T-helper 17 cell (primary cell): ENCODE measurements around the gene CYB5D1. TPM values are rescaled to one million over a fixed set of nuclear protein-coding genes. Genes with fewer than 3 reads are reported as not detected.

ENCODE experiments used
- ATAC-seq: fragments of 150-1000 bp; cut with Tn5 transposase; 2 replicates; pipeline ENCODE4 v1.10.0; 2021; ENCODE audit warnings: mild to moderate bottlenecking, moderate library complexity
- DNase-seq, 3 donors: peaks; one replicate each; pipeline versions ENCODE4 v3.0.0 to v3.0.0-alpha.2; 2020 to 2021
- H3K9me3 ChIP-seq: one replicate; pipeline ENCODE4 v1.7.0; 2013; ENCODE audit warnings: low read length, mild to moderate bottlenecking; ENCODE audit not compliant: control insufficient read depth, poor library complexity, severe bottlenecking
- H3K27ac Mint-ChIP-seq: one replicate; pipeline ENCODE4 v1.8.0; 2022; ENCODE audit warnings: mild to moderate bottlenecking, moderate library complexity, mixed read lengths
- H3K27me3 Mint-ChIP-seq: one replicate; pipeline ENCODE4 v1.8.0; 2022; ENCODE audit warnings: mixed read lengths
- H3K36me3 Mint-ChIP-seq: one replicate; pipeline ENCODE4 v1.8.0; 2022; ENCODE audit warnings: low read depth, mixed read lengths
- H3K4me1 Mint-ChIP-seq: one replicate; pipeline ENCODE4 v1.8.0; 2022; ENCODE audit warnings: mild to moderate bottlenecking, mixed read lengths
- H3K4me3 Mint-ChIP-seq: one replicate; pipeline ENCODE4 v1.8.0; 2022; ENCODE audit warnings: mild to moderate bottlenecking, moderate library complexity, mixed read lengths
- total RNA-seq, 4 donors: library from RNA in 2 of 4; stranded (reverse) in 2 of 4; gene quantifications; one replicate each; pipeline ENCODE4 v1.2.3 and lab custom pipeline; 2022 to 2026

Gene CYB5D1
- total RNA-seq, 2 donors from 2014 or later: 9.3 to 14.9 TPM

DNA sequence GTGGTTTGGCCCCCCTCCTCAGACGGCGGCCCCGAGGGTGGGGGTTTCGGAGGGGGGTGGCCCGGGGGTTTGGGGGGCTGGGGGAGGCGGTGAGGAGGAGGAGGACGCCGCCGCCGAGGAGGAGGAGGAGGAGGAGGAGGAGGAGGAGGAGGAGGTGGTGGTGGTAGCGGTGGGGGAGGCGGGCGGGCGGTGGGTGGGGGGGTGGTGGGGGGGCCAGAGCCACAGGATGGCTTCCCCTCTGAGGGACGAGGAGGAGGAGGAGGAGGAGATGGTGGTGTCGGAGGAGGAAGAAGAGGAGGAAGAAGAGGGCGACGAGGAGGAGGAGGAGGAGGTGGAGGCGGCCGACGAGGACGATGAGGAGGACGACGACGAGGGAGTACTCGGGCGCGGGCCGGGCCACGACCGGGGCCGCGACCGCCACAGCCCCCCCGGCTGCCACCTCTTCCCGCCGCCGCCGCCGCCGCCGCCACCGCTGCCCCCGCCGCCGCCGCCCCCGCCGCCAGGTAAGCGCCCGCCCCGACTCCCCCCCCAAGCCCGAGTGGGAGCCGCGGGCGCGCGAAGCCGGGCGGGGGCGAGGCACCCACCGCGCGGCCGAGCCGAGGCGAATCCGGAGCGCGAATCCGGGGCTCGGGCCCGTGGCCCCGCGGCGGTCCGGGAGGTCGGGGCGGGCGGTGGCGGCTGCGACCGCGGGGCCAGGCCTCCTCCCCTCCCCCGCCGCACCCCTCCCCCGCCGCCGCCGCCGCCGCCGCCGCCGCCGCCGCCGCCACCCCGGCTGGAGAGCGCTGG is 27.0 kb downstream of the CYB5D1 start:
- no peak overlapping the region for H3K27ac Mint-ChIP-seq
- H3K9me3 ChIP-seq: no peaks in the 10 kb centered on the region
- H3K36me3 Mint-ChIP-seq: peaks cover 3% of the 10 kb centered on the region
- ATAC-seq: no peak
- DNase-seq: peak; percentile 12 to 41 (median 40)
- H3K4me3 Mint-ChIP-seq: peak overlapping the region; percentile 87
- H3K4me1 Mint-ChIP-seq: peaks cover 12% of the 10 kb centered on the region
- H3K27me3 Mint-ChIP-seq: no peaks in the 10 kb centered on the region

GRCh38 chr17:7885367-7886226 is 27.8 kb downstream of the CYB5D1 start:
- H3K4me1 Mint-ChIP-seq: peaks cover 17% of the 10 kb centered on the region
- H3K27me3 Mint-ChIP-seq: no peaks in the 10 kb centered on the region
- H3K36me3 Mint-ChIP-seq: peaks cover 6% of the 10 kb centered on the region
- no peak overlapping the region for H3K4me3 Mint-ChIP-seq
- DNase-seq: peak; percentile 16 to 32 (median 20)
- H3K9me3 ChIP-seq: no peaks in the 10 kb centered on the region
- ATAC-seq: no peak
- H3K27ac Mint-ChIP-seq: no peak overlapping the region

GRCh38 chr17:7886227-7887037 is 28.6 kb downstream of the CYB5D1 start:
- Mint-ChIP-seq H3K36me3 (peaks cover 8% of the 10 kb centered on the region), H3K4me1 (peaks cover 17% of the 10 kb centered on the region), H3K4me3 (no peak overlapping the region)

DNA sequence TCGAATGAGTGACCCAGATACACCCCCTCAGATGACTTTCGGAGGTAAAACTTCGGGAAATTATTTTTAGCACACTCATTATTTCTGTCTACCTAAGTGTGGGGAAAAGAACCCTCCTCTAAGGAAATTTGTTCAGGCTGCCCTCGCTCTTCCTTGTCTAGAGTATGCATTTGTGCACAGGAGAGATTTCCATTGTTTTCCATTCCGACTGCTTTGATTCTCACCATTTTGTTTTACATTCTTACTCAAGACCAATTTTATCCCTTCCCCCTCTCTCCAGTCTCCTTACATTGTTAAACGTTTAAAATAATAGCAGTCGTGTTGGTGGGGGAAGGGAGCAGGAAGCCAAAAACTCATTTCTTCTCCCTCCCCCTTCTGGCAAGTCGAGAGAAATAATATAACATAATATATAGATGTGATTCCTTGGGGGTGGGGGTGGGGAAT is 29.3 kb downstream of the CYB5D1 start:
- H3K27ac Mint-ChIP-seq: no peak overlapping the region
- no peaks in the 10 kb centered on the region for H3K9me3 ChIP-seq
- H3K4me3 Mint-ChIP-seq: no peak overlapping the region
- peaks cover 8% of the 10 kb centered on the region for H3K36me3 Mint-ChIP-seq
- ATAC-seq (peak; percentile 0), DNase-seq (no peak)
- H3K27me3 Mint-ChIP-seq: no peaks in the 10 kb centered on the region
- H3K4me1 Mint-ChIP-seq: peaks cover 17% of the 10 kb centered on the region

More at GRCh38 chr17:7886227-7887037, 28.6 kb downstream of the CYB5D1 start:
- H3K9me3 ChIP-seq: no peaks in the 10 kb centered on the region
- DNase-seq: peak; percentile 36 to 65 (median 43)
- Mint-ChIP-seq H3K27ac (no peak overlapping the region), H3K27me3 (no peaks in the 10 kb centered on the region)
- peak; percentile 27 for ATAC-seq

DNA sequence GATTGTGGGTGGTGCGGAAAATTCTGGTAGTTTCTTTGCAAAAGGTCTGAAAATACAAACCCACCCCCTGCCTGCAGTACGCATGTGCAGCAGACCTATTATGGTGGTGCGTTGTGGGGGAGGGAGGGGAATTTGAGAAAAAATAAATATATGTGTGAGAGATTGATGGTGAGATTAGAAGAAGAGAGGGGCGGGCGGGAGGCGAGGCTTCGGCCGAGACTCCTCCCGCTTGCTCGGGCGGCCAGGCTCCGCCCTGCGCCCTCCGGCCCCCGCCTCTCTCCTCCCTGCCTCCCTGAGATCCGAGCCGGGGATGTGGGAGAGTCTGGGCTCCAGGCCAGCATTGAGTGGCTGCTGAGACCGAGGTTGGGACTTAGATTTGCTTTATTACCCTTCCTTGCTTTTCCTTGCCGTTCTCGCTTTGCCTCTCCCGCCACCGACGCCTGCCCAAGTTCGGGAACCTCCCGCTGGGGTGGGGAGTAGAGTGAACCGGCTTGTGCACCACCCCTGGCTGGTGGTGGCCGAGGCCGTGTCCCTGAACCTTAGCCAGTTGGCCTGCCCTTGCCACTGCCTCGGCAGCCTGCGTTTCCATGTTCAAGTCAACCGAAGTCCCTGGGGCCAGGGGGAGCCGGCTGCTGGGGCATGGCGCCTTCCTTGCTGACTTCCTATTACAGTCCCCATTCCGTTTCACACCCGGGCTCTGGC is 29.8 kb downstream of the CYB5D1 start:
- peaks cover 17% of the 10 kb centered on the region for H3K4me1 Mint-ChIP-seq
- H3K27ac Mint-ChIP-seq: no peak overlapping the region
- H3K9me3 ChIP-seq: no peaks in the 10 kb centered on the region
- ATAC-seq: peak; percentile 76
- H3K27me3 Mint-ChIP-seq: no peaks in the 10 kb centered on the region
- DNase-seq: peak; percentile 65 to 82 (median 76)
- H3K4me3 Mint-ChIP-seq: no peak overlapping the region
- H3K36me3 Mint-ChIP-seq: peaks cover 8% of the 10 kb centered on the region

GRCh38 chr17:7888184-7888920 is 30.5 kb downstream of the CYB5D1 start, which contains the start of gene CHD3:
Gene CHD3 (plus strand): TSS chr17:7888789. CDS start chr17:7889001, 212 bp downstream.
- Mint-ChIP-seq H3K27me3 (no peaks in the 10 kb centered on the region), H3K36me3 (peaks cover 8% of the 10 kb centered on the region), H3K4me1 (peaks cover 17% of the 10 kb centered on the region), H3K4me3 (no peak within 1 kb of the TSS), H3K27ac (no peak within 1 kb of the TSS)
- DNase-seq (no peak), ATAC-seq (peak; percentile 20)
- no peaks in the 10 kb centered on the region for H3K9me3 ChIP-seq

DNA sequence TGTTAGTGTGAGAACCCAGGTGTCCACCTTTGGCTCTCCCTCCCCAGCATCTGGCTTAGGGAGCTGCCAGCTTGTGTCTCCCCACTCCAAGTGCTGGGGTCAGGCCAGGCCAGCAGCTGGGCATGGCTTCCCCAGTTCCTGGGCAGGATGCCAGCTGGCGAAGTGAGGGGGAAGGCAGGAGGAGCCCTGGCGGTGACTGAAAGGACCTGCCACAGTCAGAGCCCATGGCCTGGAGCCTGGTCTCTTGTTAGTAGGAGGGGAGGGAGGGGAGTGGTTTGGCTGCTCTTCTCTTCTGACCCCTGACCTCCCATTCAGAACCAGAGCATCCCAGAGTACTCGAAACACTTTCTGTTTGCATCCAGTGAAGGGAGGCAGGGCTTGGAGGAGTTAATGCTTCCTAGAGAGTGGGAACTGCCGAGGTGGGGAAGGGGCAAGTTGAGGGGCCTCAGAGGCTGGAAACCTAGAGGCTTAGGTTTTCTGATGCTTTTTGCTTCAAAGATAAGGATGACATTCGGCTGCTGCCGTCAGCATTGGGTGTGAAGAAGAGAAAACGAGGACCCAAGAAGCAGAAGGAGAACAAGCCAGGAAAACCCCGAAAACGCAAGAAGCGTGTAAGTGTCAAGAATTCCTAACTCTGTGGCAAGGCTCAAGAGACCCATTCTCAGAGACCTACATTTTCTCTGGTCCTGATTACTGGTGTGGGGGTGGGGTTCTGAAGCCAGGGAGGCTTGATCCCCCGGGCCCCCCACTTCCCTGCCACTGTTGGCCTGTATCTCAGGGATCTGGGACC is 31.6 kb downstream of the CYB5D1 start:
- ATAC-seq (no peak), DNase-seq (peak in 2 of 3 donors; percentile 20 to 28)
- Mint-ChIP-seq H3K27ac (no peak overlapping the region), H3K4me3 (no peak overlapping the region), H3K36me3 (peaks cover 12% of the 10 kb centered on the region), H3K27me3 (no peaks in the 10 kb centered on the region), H3K4me1 (peaks cover 17% of the 10 kb centered on the region)
- H3K9me3 ChIP-seq: no peaks in the 10 kb centered on the region

- no peak overlapping the region for H3K27ac Mint-ChIP-seq
- ATAC-seq (no peak), DNase-seq (no peak)
- H3K36me3 Mint-ChIP-seq: peaks cover 23% of the 10 kb centered on the region
- H3K4me3 Mint-ChIP-seq: no peak overlapping the region
- H3K9me3 ChIP-seq: no peaks in the 10 kb centered on the region
- no peaks in the 10 kb centered on the region for H3K27me3 Mint-ChIP-seq
- peaks cover 25% of the 10 kb centered on the region for H3K4me1 Mint-ChIP-seq
Observed at GRCh38 chr17:7893187-7893880, 35.5 kb downstream of the CYB5D1 start.

GRCh38 chr17:7894226-7894625 is 36.4 kb downstream of the CYB5D1 start:
- Mint-ChIP-seq H3K4me3 (no peak overlapping the region), H3K27ac (peak overlapping the region; percentile 21), H3K27me3 (no peaks in the 10 kb centered on the region), H3K36me3 (peaks cover 27% of the 10 kb centered on the region), H3K4me1 (peaks cover 23% of the 10 kb centered on the region)
- ATAC-seq (no peak), DNase-seq (no peak)
- no peaks in the 10 kb centered on the region for H3K9me3 ChIP-seq

- no peaks in the 10 kb centered on the region for H3K27me3 Mint-ChIP-seq
- H3K27ac Mint-ChIP-seq: no peak overlapping the region
- no peak for ATAC-seq
- no peak for DNase-seq
- H3K36me3 Mint-ChIP-seq: peaks cover 31% of the 10 kb centered on the region
- no peaks in the 10 kb centered on the region for H3K9me3 ChIP-seq
- H3K4me1 Mint-ChIP-seq: peaks cover 22% of the 10 kb centered on the region
- H3K4me3 Mint-ChIP-seq: no peak overlapping the region
Observed at GRCh38 chr17:7894866-7895265, 37.1 kb downstream of the CYB5D1 start.

DNA sequence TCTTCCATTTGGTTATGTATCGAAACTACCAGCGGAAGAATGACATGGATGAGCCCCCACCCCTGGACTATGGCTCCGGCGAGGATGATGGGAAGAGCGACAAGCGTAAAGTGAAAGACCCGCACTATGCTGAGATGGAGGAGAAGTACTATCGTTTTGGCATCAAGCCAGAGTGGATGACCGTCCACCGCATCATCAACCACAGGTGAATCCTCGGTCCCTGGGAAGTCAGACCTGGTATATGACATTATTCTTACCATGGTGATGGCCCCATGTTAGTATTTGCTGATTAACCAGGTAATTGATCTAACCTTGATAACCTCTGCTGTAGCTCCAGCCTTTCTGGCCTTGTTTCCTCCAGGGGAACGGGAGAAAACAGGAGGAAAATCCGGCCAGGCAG is 39.3 kb downstream of the CYB5D1 start:
- Mint-ChIP-seq H3K27me3 (no peaks in the 10 kb centered on the region), H3K4me3 (no peak overlapping the region), H3K4me1 (peaks cover 17% of the 10 kb centered on the region), H3K36me3 (peaks cover 29% of the 10 kb centered on the region), H3K27ac (peak overlapping the region; percentile 61)
- DNase-seq (no peak), ATAC-seq (no peak)
- H3K9me3 ChIP-seq: no peaks in the 10 kb centered on the region
